SK-N-SH treated with all-trans-retinoic acid at 6 μM for 48 hours (cell line): Measurements from ENCODE around the gene SNCG.

ENCODE experiments used
- ATAC-seq: fragments of 200-7000 bp; cut with Tn5 transposase; 3 replicates; pipeline ENCODE4 v1.9.1; 2020; ENCODE audit warnings: mild to moderate bottlenecking, moderate library complexity
- ARNTL ChIP-seq: fragments of 450-650 bp; formaldehyde crosslinking; IDR thresholded peaks from 2 replicates; pipeline ENCODE4 v1.5.0; 2020; ENCODE audit warnings: low read depth, mild to moderate bottlenecking, moderate library complexity, borderline replicate concordance
- BACH2 ChIP-seq: fragments of 250-450 bp; sonication (Bioruptor Pico); IDR thresholded peaks from 2 replicates; pipeline ENCODE4 v1.9.0; 2021; ENCODE audit warnings: mild to moderate bottlenecking, borderline replicate concordance
- ESRRG ChIP-seq: fragments of 250-450 bp; sonication (Bioruptor Pico); IDR thresholded peaks from 2 replicates; pipeline ENCODE4 v1.6.1; 2021; ENCODE audit warnings: mild to moderate bottlenecking
- GLIS3 ChIP-seq: fragments of 250-450 bp; sonication (Bioruptor Pico); IDR thresholded peaks from 2 replicates; pipeline ENCODE4 v1.5.0; 2020; ENCODE audit warnings: mild to moderate bottlenecking, moderate library complexity
- ISL1 ChIP-seq: fragments of 250-450 bp; sonication (Bioruptor Pico); IDR thresholded peaks from 2 replicates; pipeline ENCODE4 v2.1.2; 2022; ENCODE audit warnings: mild to moderate bottlenecking, moderate library complexity
- OSR1 ChIP-seq: fragments of 250-450 bp; sonication (Bioruptor Pico); IDR thresholded peaks from 2 replicates; pipeline ENCODE4 v1.8.0; 2022; ENCODE audit warnings: moderate library complexity, mild to moderate bottlenecking, inconsistent platforms
- PATZ1 ChIP-seq: fragments of 250-450 bp; sonication (Bioruptor Pico); IDR thresholded peaks from 2 replicates; pipeline ENCODE4 v1.8.0; 2020; ENCODE audit warnings: mild to moderate bottlenecking, moderate library complexity, borderline replicate concordance
- PPARA ChIP-seq: fragments of 250-450 bp; sonication (Bioruptor Pico); IDR thresholded peaks from 2 replicates; pipeline ENCODE4 v1.5.0; 2020; ENCODE audit warnings: mild to moderate bottlenecking, borderline replicate concordance
- SNAI2 ChIP-seq: fragments of 250-450 bp; sonication (Bioruptor Pico); IDR thresholded peaks from 2 replicates; pipeline ENCODE4 v1.5.0; 2020; ENCODE audit warnings: mild to moderate bottlenecking, moderate library complexity
- TCF4 ChIP-seq: fragments of 250-450 bp; sonication (Bioruptor Pico); IDR thresholded peaks from 2 replicates; pipeline ENCODE4 v1.8.0; 2021; ENCODE audit warnings: mild to moderate bottlenecking, moderate library complexity, borderline replicate concordance
- TOX ChIP-seq: fragments of 250-450 bp; sonication (Bioruptor Pico); IDR thresholded peaks from 2 replicates; pipeline ENCODE4 v1.8.0; 2021; ENCODE audit warnings: mild to moderate bottlenecking, moderate library complexity, borderline replicate concordance
- TSHZ2 ChIP-seq: fragments of 250-450 bp; sonication (Bioruptor Pico); IDR thresholded peaks from 2 replicates; pipeline ENCODE4 v1.5.0; 2020; ENCODE audit warnings: mild to moderate bottlenecking, moderate library complexity
- ZC3H10 ChIP-seq: fragments of 250-450 bp; sonication (Bioruptor Pico); IDR thresholded peaks from 2 replicates; pipeline ENCODE4 v1.5.1; 2021; ENCODE audit warnings: mild to moderate bottlenecking, moderate library complexity
- ZFP3 ChIP-seq: fragments of 250-450 bp; sonication (Bioruptor Pico); IDR thresholded peaks from 2 replicates; pipeline ENCODE4 v1.5.0; 2020; ENCODE audit warnings: mild to moderate bottlenecking, moderate library complexity
- ZFP30 ChIP-seq: fragments of 450-650 bp; formaldehyde crosslinking; IDR thresholded peaks from 2 replicates; pipeline ENCODE4 v1.5.0; 2022; ENCODE audit warnings: mild to moderate bottlenecking, moderate library complexity
- ZNF565 ChIP-seq: fragments of 450-650 bp; formaldehyde crosslinking; conservative IDR thresholded peaks from 2 replicates; pipeline ENCODE4 v1.5.0; 2020; ENCODE audit warnings: low read depth, mild to moderate bottlenecking, moderate library complexity
- ZNF70 ChIP-seq: fragments of 450-650 bp; formaldehyde crosslinking; IDR thresholded peaks from 2 replicates; pipeline ENCODE4 v1.5.0; 2020; ENCODE audit warnings: mild to moderate bottlenecking, moderate library complexity
- ZNF8 ChIP-seq: fragments of 450-650 bp; formaldehyde crosslinking; IDR thresholded peaks from 2 replicates; pipeline ENCODE4 v1.5.0; 2020; ENCODE audit warnings: mild to moderate bottlenecking, moderate library complexity
- TF ChIP-seq, protein P1 (sequence below): fragments of 250-450 bp; sonication (Bioruptor Pico); IDR thresholded peaks from 2 replicates; pipeline ENCODE4 v1.8.0; 2021; ENCODE audit warnings: low read depth, mild to moderate bottlenecking, moderate library complexity, borderline replicate concordance
- TF ChIP-seq, protein P2 (sequence below): fragments of 250-450 bp; sonication (Bioruptor Pico); IDR thresholded peaks from 2 replicates; pipeline ENCODE4 v1.5.1; 2020; ENCODE audit warnings: low read depth, mild to moderate bottlenecking, moderate library complexity
- TF ChIP-seq, protein P3 (sequence below): fragments of 250-450 bp; sonication (Bioruptor Pico); IDR thresholded peaks from 2 replicates; pipeline ENCODE4 v1.5.1; 2021; ENCODE audit warnings: mild to moderate bottlenecking, moderate library complexity

The SNCG gene

GRCh38 chr10:86971232-86971991, 13.0 kb downstream of the SNCG start:
- no peak for TF ChIP-seq TCF4
- no peak for TF ChIP-seq GLIS3 (CRISPR knock-in tag)
- TF ChIP-seq BACH2 = no peak
- no peak for TF ChIP-seq PATZ1
- TF ChIP-seq ZFP30 = no peak
- TF ChIP-seq, protein P1, sequence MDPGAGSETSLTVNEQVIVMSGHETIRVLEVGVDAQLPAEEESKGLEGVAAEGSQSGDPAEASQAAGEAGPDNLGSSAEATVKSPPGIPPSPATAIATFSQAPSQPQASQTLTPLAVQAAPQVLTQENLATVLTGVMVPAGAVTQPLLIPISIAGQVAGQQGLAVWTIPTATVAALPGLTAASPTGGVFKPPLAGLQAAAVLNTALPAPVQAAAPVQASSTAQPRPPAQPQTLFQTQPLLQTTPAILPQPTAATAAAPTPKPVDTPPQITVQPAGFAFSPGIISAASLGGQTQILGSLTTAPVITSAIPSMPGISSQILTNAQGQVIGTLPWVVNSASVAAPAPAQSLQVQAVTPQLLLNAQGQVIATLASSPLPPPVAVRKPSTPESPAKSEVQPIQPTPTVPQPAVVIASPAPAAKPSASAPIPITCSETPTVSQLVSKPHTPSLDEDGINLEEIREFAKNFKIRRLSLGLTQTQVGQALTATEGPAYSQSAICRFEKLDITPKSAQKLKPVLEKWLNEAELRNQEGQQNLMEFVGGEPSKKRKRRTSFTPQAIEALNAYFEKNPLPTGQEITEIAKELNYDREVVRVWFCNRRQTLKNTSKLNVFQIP (CRISPR knock-in tag) = no peak
- TF ChIP-seq ZNF565 (CRISPR knock-in tag) = no peak
- no peak for TF ChIP-seq OSR1 (CRISPR knock-in tag)
- TF ChIP-seq ZNF8 = no peak
- TF ChIP-seq ARNTL (CRISPR knock-in tag) = no peak
- TF ChIP-seq ESRRG (CRISPR knock-in tag) = no peak
- TF ChIP-seq, protein P2, sequence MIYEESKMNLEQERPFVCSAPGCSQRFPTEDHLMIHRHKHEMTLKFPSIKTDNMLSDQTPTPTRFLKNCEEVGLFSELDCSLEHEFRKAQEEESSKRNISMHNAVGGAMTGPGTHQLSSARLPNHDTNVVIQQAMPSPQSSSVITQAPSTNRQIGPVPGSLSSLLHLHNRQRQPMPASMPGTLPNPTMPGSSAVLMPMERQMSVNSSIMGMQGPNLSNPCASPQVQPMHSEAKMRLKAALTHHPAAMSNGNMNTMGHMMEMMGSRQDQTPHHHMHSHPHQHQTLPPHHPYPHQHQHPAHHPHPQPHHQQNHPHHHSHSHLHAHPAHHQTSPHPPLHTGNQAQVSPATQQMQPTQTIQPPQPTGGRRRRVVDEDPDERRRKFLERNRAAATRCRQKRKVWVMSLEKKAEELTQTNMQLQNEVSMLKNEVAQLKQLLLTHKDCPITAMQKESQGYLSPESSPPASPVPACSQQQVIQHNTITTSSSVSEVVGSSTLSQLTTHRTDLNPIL = no peak
- no peak for TF ChIP-seq SNAI2 (CRISPR knock-in tag)
- TF ChIP-seq TSHZ2 = no peak
- TF ChIP-seq, protein P3, sequence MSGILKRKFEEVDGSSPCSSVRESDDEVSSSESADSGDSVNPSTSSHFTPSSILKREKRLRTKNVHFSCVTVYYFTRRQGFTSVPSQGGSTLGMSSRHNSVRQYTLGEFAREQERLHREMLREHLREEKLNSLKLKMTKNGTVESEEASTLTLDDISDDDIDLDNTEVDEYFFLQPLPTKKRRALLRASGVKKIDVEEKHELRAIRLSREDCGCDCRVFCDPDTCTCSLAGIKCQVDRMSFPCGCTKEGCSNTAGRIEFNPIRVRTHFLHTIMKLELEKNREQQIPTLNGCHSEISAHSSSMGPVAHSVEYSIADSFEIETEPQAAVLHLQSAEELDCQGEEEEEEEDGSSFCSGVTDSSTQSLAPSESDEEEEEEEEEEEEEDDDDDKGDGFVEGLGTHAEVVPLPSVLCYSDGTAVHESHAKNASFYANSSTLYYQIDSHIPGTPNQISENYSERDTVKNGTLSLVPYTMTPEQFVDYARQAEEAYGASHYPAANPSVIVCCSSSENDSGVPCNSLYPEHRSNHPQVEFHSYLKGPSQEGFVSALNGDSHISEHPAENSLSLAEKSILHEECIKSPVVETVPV = no peak
- no peak for ATAC-seq

DNA sequence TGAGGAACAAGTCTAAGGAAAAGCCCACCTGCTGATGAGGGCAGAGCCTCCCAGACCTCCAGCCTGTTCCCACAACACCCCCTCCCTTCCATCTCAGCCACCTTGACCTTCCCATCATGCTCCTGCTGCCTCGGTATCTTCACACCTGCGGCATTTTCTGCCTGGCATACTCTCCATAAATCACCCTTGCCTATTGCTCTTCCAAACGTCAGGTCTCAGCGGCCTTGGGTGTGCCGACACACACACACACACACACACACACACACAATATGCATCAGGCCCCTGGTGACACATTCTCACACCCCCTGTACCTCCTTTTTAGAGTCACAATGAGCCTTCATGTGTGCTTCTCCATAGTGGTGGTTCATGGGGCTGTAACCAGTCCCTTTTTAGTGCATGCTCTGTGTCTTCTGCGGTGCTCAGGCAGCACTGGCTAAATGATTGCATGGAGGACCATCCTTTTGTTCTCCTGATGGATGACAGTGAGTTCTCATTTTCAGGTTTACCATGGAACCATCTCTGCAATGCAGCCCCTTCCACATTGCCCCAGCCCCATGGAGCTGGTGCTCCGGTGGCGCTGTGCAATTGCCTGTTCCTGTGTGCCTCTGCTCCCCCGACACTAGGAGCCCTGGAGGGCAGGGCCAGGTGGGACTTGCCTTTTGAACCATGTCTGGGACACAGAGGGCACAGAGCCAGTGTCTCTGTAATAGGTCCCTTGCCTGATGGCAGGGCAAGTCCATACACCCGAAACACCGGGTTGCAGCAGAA, 14.4 kb downstream of the SNCG start:
- ATAC-seq = no peak
- TF ChIP-seq ZNF70 (CRISPR knock-in tag) (no peak), ARNTL (CRISPR knock-in tag) (no peak), PPARA (CRISPR knock-in tag) (no peak), BACH2 (no peak), OSR1 (CRISPR knock-in tag) (no peak), TOX (CRISPR knock-in tag) (no peak), PATZ1 (no peak), SNAI2 (CRISPR knock-in tag) (no peak), ZFP3 (CRISPR knock-in tag) (no peak), ZNF8 (no peak), ISL1 (no peak), TCF4 (no peak), ESRRG (CRISPR knock-in tag) (no peak), ZC3H10 (CRISPR knock-in tag) (no peak)
- TF ChIP-seq, protein P2 = no peak
- TF ChIP-seq, protein P1 (CRISPR knock-in tag) = no peak
- TF ChIP-seq, all 23 proteins: peak for 0
